Liver (tissue), 3 donors: ENCODE results near the gene ATP2C2.

ENCODE experiments used
- EGR1 ChIP-seq, 2 donors: IDR thresholded peaks; 2 replicates each; pipeline ENCODE4 v1.6.1; 2016 to 2018; ENCODE audit warnings: antibody characterized with exemption in 2 of 2, low read depth in 2 of 2
- GABPA ChIP-seq, 2 donors: IDR thresholded peaks in 1 of 2; conservative IDR thresholded peaks in 1 of 2; 2 replicates each; pipeline ENCODE4 v1.6.1; 2016; ENCODE audit warnings: antibody characterized with exemption in 2 of 2, mild to moderate bottlenecking in 1 of 2, moderate library complexity in 1 of 2
- RAD21 ChIP-seq, 2 donors: IDR thresholded peaks; 2 replicates each; pipeline ENCODE4 v1.6.1; 2016; ENCODE audit warnings: antibody characterized with exemption in 2 of 2, mild to moderate bottlenecking in 2 of 2
- TAF1 ChIP-seq: conservative IDR thresholded peaks from 2 replicates; pipeline ENCODE4 v1.6.1; 2016; ENCODE audit warnings: antibody characterized with exemption, mild to moderate bottlenecking
- YY1 ChIP-seq: IDR thresholded peaks from 2 replicates; pipeline ENCODE4 v1.6.1; 2016; ENCODE audit warnings: antibody characterized with exemption, mild to moderate bottlenecking
- TF ChIP-seq, protein P1 (sequence below): fragments of 150-350 bp; IDR thresholded peaks from 2 replicates; pipeline ENCODE4 v1.5.1; 2017; ENCODE audit warnings: improper control_type of control experiment, low read depth, low read length; ENCODE audit not compliant: missing input control
- TF ChIP-seq, protein P2 (sequence below): IDR thresholded peaks from 2 replicates; pipeline ENCODE4 v1.6.1; 2016; ENCODE audit warnings: antibody characterized with exemption
- TF ChIP-seq, protein P3 (sequence below): IDR thresholded peaks from 2 replicates; pipeline ENCODE4 v1.6.1; 2016; ENCODE audit warnings: antibody characterized with exemption, mild to moderate bottlenecking
- TF ChIP-seq, protein P4 (sequence below): IDR thresholded peaks from 2 replicates; pipeline ENCODE4 v1.6.1; 2016; ENCODE audit warnings: antibody characterized with exemption
- donor health status: healthy.
- donor health status: healthy.

DNA sequence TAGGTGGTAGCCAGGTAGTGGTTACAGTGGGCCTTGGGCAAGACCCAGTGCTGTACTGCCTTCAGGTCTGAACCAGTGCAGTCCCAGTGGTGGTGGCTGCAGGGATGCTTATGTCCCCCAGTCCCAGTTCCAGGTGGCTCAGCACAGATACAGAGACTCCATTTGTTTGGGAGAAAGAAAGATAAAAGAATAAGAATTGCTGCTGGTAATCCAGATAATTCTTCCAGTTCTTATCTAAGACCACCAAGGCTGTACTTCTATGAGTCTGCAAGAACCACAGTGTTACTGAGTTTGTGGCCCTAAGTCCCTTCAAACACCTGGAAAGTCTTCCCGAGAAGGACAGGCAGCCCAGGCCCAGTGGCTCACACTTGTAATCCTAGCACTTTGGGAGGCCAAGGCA, 33.9 kb upstream of the ATP2C2 start:
- TF ChIP-seq, protein P1, sequence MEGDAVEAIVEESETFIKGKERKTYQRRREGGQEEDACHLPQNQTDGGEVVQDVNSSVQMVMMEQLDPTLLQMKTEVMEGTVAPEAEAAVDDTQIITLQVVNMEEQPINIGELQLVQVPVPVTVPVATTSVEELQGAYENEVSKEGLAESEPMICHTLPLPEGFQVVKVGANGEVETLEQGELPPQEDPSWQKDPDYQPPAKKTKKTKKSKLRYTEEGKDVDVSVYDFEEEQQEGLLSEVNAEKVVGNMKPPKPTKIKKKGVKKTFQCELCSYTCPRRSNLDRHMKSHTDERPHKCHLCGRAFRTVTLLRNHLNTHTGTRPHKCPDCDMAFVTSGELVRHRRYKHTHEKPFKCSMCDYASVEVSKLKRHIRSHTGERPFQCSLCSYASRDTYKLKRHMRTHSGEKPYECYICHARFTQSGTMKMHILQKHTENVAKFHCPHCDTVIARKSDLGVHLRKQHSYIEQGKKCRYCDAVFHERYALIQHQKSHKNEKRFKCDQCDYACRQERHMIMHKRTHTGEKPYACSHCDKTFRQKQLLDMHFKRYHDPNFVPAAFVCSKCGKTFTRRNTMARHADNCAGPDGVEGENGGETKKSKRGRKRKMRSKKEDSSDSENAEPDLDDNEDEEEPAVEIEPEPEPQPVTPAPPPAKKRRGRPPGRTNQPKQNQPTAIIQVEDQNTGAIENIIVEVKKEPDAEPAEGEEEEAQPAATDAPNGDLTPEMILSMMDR, result no peak
- TF ChIP-seq YY1 (no peak), GABPA (IDR thresholded peaks at IDR 0.05 in 1 of 2, conservative IDR thresholded peaks at IDR 0.05 in 1 of 2) (no peak), TAF1 (no peak), RAD21 (IDR thresholded peaks at IDR 0.05) (no peak), EGR1 (IDR thresholded peaks at IDR 0.05; ENCODE audit: low read depth in 2 of 2) (no peak)
- TF ChIP-seq, protein P2, sequence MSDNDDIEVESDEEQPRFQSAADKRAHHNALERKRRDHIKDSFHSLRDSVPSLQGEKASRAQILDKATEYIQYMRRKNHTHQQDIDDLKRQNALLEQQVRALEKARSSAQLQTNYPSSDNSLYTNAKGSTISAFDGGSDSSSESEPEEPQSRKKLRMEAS, result no peak
- TF ChIP-seq, protein P3, sequence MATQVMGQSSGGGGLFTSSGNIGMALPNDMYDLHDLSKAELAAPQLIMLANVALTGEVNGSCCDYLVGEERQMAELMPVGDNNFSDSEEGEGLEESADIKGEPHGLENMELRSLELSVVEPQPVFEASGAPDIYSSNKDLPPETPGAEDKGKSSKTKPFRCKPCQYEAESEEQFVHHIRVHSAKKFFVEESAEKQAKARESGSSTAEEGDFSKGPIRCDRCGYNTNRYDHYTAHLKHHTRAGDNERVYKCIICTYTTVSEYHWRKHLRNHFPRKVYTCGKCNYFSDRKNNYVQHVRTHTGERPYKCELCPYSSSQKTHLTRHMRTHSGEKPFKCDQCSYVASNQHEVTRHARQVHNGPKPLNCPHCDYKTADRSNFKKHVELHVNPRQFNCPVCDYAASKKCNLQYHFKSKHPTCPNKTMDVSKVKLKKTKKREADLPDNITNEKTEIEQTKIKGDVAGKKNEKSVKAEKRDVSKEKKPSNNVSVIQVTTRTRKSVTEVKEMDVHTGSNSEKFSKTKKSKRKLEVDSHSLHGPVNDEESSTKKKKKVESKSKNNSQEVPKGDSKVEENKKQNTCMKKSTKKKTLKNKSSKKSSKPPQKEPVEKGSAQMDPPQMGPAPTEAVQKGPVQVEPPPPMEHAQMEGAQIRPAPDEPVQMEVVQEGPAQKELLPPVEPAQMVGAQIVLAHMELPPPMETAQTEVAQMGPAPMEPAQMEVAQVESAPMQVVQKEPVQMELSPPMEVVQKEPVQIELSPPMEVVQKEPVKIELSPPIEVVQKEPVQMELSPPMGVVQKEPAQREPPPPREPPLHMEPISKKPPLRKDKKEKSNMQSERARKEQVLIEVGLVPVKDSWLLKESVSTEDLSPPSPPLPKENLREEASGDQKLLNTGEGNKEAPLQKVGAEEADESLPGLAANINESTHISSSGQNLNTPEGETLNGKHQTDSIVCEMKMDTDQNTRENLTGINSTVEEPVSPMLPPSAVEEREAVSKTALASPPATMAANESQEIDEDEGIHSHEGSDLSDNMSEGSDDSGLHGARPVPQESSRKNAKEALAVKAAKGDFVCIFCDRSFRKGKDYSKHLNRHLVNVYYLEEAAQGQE, result no peak
- TF ChIP-seq, protein P4, sequence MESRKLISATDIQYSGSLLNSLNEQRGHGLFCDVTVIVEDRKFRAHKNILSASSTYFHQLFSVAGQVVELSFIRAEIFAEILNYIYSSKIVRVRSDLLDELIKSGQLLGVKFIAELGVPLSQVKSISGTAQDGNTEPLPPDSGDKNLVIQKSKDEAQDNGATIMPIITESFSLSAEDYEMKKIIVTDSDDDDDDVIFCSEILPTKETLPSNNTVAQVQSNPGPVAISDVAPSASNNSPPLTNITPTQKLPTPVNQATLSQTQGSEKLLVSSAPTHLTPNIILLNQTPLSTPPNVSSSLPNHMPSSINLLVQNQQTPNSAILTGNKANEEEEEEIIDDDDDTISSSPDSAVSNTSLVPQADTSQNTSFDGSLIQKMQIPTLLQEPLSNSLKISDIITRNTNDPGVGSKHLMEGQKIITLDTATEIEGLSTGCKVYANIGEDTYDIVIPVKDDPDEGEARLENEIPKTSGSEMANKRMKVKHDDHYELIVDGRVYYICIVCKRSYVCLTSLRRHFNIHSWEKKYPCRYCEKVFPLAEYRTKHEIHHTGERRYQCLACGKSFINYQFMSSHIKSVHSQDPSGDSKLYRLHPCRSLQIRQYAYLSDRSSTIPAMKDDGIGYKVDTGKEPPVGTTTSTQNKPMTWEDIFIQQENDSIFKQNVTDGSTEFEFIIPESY, result no peak
